ENCODE results near the gene NEAT1.
"Not testable (repeated sequence)": the region's sequence is repeated elsewhere in the genome, so short reads cannot be mapped to it uniquely, and the experiment has no call there.

Gene NEAT1

DNA sequence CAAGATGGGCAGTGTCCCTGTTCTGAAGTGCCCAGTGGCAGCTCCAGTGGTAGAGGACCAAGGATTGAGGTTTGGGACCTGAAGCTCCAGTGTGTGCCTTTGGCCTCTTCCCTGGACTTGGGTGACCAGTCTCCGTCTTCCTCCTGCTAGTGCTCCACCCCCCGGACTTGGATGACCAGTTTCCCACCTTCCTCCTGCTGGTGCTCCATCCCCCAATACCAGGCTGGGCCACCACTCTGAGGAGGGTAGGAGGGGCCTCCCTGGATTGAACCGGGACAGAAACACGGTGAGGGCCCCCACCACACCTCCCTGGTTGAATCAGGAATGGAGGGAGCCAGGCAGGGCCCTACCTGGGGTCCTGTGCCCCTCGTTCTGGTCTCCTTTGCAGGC lies 10.9 kb upstream of the NEAT1 start:
- no peak for DNase-seq

DNA sequence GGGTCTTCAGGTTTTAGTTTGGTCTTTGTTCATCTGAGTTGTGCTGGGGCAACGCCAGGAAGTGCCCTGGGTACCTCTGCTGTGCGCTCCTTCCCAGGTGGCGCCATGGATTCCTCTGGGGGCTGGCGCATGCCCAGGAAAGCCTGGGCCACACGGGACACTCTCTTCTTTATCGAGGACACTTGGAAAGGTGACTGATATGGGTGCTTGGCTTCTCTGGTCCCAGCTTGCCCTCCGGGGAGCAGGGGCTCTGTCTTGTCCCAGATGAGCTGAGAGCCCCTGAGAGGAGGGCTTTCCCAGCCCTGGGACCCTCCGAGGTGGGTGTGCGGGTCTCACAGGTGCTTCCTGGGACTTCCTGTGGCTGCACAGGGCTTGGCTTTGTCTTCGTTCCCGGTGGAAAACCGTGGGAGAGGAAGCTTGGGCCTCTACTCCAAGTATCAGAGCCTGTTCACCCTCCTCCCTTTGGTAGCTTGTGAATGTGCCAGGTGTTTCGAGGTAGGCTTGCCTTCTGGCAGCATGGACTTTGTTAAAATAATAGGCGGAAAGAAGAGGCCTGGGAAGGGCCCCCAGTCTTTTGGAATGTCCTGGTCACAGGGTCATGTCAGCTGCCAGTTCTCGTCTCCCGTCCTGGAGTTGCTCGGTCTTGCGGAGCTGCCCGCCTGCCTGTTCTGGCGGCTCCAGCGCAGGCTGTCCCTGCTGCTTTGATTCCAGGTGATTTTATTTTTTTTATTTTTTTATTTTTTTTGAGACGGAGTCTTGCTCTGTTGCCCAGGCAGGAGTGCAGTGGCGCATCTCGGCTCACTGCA lies 10.1 kb upstream of the NEAT1 start:
- no peak for DNase-seq

DNA sequence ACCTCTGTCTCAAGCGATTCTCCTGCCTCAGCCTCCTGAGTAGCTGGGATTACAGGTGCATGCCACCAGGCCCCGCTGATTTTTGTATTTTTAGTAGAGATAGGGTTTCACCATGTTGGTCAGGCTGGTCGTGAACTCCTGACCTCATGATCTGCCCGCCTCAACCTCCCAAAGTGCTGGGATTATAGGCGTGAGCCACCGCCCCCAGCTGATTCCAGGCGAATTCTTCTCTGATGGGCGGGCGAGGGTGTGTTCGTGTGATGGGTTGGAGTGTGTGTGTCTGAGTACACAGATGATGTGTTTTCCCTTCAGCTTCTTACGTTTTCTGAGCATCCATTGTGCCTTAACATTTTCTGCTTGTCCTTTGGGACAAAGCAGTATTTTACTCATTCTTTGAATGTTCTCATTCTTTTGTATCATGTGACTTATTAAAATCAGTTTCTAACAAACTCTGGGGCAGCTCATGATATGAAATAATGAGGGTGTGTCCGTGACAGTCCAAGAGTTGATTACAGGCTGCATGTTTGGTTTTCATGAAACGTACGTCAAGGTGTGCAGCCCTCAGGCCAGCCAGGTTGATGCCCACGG lies 9.4 kb upstream of the NEAT1 start:
- DNase-seq, result not testable (repeated sequence)

GRCh38 chr11:65414776-65415498 lies 7.7 kb upstream of the NEAT1 start:
- no peak for DNase-seq

DNA sequence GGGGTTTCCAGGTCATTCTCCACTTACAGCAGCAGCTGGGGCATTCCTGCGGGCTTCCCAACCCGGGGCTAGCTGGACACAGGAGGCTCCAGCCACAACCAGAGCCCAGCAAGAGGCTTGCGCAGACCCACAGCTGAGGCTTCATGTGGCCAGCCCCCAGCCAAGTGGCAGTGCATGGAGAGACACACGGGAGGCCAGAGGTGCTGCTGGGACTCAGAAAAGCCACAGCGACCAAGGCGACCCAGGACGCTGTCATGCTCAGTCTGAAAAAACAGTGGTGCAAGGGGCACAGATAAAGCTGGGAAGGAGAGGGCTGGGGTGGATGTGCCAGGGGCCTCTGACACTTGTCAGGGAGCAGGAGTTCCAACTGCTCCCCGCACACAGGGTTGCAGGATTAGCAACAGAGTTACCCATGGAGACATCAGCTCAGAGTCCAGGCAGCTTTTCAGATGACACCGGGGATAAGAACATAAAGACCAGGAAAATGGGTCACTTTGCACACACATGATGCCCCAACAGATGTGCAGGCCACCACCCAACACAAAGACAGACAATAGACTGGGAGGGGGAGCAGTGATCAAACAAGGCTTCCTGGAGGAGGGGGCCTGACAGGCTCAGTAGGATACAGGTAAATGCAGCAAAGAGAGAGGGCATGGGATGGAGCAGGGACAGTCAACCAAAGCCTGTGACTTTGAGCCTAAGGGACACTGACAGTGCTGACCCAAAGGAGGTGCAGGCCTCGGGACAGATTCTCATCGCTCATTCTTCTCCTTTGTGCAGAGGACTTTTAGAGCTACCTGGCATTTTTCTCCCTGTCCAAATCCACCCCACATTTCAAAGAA lies 6.9 kb upstream of the NEAT1 start:
- DNase-seq, result no peak

DNA sequence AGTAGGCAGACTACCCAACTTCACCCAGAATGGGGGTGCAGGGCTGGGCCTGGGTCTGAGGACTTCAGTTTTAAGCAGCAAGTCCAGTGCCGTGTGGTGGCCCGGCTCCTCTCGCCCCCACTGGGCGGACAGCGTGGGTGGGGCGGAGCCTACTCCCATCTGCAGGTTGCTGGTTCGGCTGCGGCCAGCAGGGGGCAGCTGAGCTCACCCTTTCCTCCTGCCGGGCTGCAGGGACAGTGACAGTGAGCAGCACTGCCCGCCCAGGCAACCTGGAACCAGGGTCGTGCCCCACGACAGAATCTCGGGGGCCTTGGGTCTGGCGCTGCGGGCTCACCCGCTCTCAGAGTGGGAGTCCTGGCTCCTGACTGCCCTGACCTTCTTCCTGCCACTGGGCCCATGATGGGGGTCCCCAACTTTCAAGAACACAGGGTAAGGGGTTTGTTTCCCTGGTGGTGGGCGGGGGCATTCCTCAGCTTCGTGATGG lies 6.2 kb upstream of the NEAT1 start:
- DNase-seq, result peak; percentile 41

- DNase-seq, result no peak
These were observed 5.5 kb upstream of the NEAT1 start for GRCh38 chr11:65416841-65417701.

GRCh38 chr11:65417702-65418430 lies 4.7 kb upstream of the NEAT1 start:
- DNase-seq, result no peak

- no peak for DNase-seq
These were observed 4.2 kb upstream of the NEAT1 start for GRCh38 chr11:65418431-65418680.

- DNase-seq, result peak; percentile 98
These were observed 3.7 kb upstream of the NEAT1 start for GRCh38 chr11:65418681-65419459.

- no peak for DNase-seq
These were observed 3.2 kb upstream of the NEAT1 start for GRCh38 chr11:65419460-65419771.

- peak; percentile 85 for DNase-seq
These were observed 2.7 kb upstream of the NEAT1 start for GRCh38 chr11:65419772-65420481.

DNA sequence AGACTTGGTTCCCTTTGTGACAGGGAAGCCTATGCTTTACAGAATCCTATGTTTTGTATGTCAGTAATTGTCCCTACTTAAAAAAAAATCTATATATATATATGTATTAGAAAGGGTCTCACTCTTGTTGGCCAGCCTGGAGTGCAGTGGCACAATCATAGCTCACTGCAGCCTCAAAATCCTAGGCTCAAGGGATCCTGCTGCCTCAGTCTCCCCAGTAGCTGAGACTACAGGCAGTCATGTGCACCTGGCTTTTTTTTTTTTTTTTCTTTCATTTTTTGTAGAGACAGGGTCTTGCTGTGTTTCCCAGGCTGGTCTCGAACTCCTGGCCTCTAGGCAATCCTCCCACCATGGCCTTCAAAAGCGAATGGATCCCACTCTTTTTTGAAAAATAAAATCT lies 2.1 kb upstream of the NEAT1 start:
- no peak for DNase-seq

DNA sequence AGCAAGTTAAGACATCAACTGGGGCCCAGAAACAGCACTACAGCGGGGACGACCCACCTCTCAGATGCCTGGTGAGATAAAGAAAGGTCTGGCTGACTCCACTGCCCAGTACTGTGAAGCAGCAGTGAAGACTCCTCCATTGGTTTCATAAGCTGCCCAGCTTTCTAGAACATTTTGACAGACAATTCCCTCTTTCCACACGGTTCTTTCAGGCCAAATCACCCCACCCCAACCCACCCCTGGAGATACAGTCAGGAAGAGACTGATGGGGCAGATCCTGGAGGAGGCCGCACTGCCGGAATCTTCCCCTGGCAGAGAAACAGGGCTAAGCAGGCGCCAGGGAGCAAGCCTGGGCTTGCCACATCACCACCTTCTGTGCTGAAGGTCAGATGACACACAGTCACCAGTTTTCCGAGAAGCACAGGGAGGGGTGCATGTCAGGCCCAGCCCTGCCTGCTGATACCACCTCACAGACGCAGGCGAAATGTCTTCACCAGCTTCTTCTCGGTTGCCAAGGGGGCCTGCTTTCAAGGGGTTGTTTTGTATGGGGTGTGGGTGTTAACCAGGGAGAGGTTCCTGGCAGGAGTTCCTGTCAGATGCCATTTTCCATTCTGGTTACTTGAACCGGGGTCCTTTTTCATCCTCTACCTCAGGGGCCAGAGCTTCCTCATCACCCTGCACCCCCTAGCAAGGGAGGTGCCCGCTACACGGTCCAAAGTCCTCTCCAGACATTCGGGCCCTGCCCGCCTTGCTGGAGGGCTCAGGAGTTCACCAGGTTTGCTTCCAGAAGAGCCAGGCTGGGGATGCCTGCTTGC lies 1.4 kb upstream of the NEAT1 start:
- peak; percentile 92 for DNase-seq

GRCh38 chr11:65421794-65422632 lies 585 bp upstream of the NEAT1 start:
- peak; percentile 81 for DNase-seq

DNA sequence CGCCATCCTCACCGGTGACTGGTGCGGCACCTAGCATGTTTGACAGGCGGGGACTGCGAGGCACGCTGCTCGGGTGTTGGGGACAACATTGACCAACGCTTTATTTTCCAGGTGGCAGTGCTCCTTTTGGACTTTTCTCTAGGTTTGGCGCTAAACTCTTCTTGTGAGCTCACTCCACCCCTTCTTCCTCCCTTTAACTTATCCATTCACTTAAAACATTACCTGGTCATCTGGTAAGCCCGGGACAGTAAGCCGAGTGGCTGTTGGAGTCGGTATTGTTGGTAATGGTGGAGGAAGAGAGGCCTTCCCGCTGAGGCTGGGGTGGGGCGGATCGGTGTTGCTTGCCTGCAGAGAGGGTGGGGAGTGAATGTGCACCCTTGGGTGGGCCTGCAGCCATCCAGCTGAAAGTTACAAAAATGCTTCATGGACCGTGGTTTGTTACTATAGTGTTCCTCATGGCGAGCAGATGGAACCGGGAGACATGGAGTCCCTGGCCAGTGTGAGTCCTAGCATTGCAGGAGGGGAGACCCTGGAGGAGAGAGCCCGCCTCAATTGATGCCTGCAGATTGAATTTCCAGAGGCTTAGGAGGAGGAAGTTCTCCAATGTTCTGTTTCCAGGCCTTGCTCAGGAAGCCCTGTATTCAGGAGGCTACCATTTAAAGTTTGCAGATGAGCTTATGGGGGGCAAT lies 1.1 kb downstream of the NEAT1 start:
- DNase-seq, result no peak

DNA sequence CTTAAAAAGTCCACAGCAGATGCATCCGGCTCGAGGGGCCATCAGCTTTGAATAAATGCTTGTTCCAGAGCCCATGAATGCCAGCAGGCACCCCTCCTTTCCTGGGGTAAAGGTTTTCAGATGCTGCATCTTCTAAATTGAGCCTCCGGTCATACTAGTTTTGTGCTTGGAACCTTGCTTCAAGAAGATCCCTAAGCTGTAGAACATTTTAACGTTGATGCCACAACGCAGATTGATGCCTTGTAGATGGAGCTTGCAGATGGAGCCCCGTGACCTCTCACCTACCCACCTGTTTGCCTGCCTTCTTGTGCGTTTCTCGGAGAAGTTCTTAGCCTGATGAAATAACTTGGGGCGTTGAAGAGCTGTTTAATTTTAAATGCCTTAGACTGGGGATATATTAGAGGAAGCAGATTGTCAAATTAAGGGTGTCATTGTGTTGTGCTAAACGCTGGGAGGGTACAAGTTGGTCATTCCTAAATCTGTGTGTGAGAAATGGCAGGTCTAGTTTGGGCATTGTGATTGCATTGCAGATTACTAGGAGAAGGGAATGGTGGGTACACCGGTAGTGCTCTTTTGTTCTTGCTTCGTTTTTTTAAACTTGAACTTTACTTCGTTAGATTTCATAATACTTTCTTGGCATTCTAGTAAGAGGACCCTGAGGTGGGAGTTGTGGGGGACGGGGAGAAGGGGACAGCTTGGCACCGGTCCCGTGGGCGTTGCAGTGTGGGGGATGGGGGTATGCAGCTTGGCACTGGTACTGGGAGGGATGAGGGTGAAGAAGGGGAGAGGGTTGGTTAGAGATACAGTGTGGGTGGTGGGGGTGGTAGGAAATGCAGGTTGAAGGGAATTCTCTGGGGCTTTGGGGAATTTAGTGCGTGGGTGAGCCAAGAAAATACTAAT lies 1.9 kb downstream of the NEAT1 start:
- no peak for DNase-seq

Data from GF-D8 (cell line).